Mucosa of rectum (tissue), 2 donors: ENCODE results near the gene TDRD7.

ENCODE experiments used
- H3K27ac ChIP-seq, 2 donors: one replicate each; pipeline ENCODE4 v1.7.0; 2013; ENCODE audit warnings: inconsistent platforms in 2 of 2, low read depth in 2 of 2, low read length in 2 of 2
- H3K27me3 ChIP-seq, 2 donors: one replicate each; pipeline ENCODE4 v1.7.0; 2013; ENCODE audit warnings: low read length in 2 of 2; ENCODE audit not compliant: control insufficient read depth in 2 of 2, insufficient read depth in 2 of 2
- H3K36me3 ChIP-seq, 2 donors: one replicate each; pipeline ENCODE4 v1.7.0; 2013; ENCODE audit warnings: low read length in 2 of 2; ENCODE audit not compliant: control insufficient read depth in 2 of 2, insufficient read depth in 2 of 2
- H3K4me1 ChIP-seq, 2 donors: one replicate each; pipeline ENCODE4 v1.7.0; 2013; ENCODE audit warnings: low read length in 2 of 2, mild to moderate bottlenecking in 1 of 2; ENCODE audit not compliant: control insufficient read depth in 2 of 2, insufficient read depth in 2 of 2
- H3K4me3 ChIP-seq, 2 donors: one replicate each; pipeline ENCODE4 v1.7.0; 2013; ENCODE audit warnings: low read length in 2 of 2
- H3K9ac ChIP-seq, 2 donors: one replicate each; pipeline ENCODE4 v1.7.0; 2013; ENCODE audit warnings: low read length in 2 of 2, low read depth in 1 of 2, mild to moderate bottlenecking in 1 of 2
- H3K9me3 ChIP-seq, 2 donors: one replicate each; pipeline ENCODE4 v1.7.0; 2013; ENCODE audit warnings: low read length in 2 of 2; ENCODE audit not compliant: control insufficient read depth in 2 of 2
- donor health status: healthy.
- donor health status: Normal muscosa, but diverticular disease.

TDRD7 gene

GRCh38 chr9:97398999-97399758 is 12.7 kb upstream of the TDRD7 start:
- Histone ChIP-seq H3K4me3 (no peak overlapping the region), H3K27ac (peak overlapping the region in 1 of 2 donors; percentile 38), H3K27me3 (no peaks in the 10 kb centered on the region), H3K36me3 (no peaks in the 10 kb centered on the region), H3K9me3 (peaks cover 2 to 4% of the 10 kb centered on the region in 2 donors), H3K9ac (no peak overlapping the region), H3K4me1 (peaks cover 0 to 8% of the 10 kb centered on the region in 2 donors)

DNA sequence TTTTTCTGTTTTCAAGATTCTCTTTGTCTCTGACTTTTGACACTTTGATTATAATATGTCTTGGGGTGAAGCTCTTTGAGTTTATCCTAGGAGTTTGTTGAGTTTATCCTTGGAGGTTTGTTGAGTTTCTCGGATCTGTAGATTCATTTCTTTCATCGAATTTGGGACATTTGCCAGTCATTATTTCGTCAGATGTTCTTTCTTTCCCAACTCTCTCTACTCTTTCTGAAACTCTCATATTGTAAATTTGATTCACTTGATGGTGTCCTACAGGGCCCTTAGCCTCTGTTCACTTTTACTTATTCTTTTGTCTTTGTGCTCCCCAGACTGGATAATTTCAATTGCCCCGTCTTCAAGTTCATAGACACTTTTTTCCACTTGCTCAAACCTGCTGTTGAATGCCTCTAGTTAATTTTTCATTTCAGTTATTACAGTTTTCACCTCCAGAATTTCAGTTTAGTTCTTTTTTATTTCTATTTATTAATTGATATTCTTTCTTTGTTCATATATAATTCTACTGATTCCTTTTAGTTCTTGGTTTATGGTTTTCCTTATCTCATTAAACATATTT is 8.1 kb upstream of the TDRD7 start:
- no peaks in the 10 kb centered on the region for H3K27me3 ChIP-seq
- no peaks in the 10 kb centered on the region for H3K36me3 ChIP-seq
- H3K4me1 ChIP-seq: peaks cover 22 to 36% of the 10 kb centered on the region in 2 donors
- peaks cover 2 to 4% of the 10 kb centered on the region in 2 donors for H3K9me3 ChIP-seq
- no peak overlapping the region for H3K9ac ChIP-seq
- no peak overlapping the region for H3K4me3 ChIP-seq
- no peak overlapping the region for H3K27ac ChIP-seq

GRCh38 chr9:97405551-97405950 is 6.3 kb upstream of the TDRD7 start:
- peak overlapping the region in 1 of 2 donors; percentile 34 for H3K4me3 ChIP-seq
- H3K9ac ChIP-seq: no peak overlapping the region
- H3K27me3 ChIP-seq: no peaks in the 10 kb centered on the region
- H3K9me3 ChIP-seq: peaks cover 2 to 4% of the 10 kb centered on the region in 2 donors
- peaks cover 22 to 30% of the 10 kb centered on the region in 2 donors for H3K4me1 ChIP-seq
- H3K36me3 ChIP-seq: no peaks in the 10 kb centered on the region
- H3K27ac ChIP-seq: peak overlapping the region; percentile 82 to 88

GRCh38 chr9:97406620-97407177 is 5.2 kb upstream of the TDRD7 start:
- H3K36me3 ChIP-seq: no peaks in the 10 kb centered on the region
- peak overlapping the region; percentile 19 to 40 for H3K4me3 ChIP-seq
- peak overlapping the region; percentile 82 to 88 for H3K27ac ChIP-seq
- H3K9me3 ChIP-seq: peaks cover 2 to 4% of the 10 kb centered on the region in 2 donors
- peak overlapping the region; percentile 20 to 66 for H3K9ac ChIP-seq
- peaks cover 26 to 35% of the 10 kb centered on the region in 2 donors for H3K4me1 ChIP-seq
- no peaks in the 10 kb centered on the region for H3K27me3 ChIP-seq

DNA sequence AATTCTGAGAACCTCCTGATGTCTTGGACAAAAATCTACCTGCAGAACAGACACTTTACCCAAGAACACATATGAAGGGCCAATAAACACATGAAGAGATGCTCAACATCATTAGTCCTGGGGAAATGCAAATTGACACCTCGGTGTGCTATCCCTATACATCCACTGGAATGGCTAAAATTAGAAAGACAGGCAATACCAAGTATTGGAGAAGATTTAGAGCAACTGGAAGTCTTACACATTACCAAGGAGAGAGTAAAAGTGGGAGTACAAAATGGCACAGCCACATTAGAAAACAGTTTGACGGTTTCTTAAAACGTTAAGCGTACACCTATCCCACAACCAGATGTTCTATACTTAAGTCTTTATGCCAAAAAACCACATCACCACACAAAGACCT is 3.3 kb upstream of the TDRD7 start:
- H3K9me3 ChIP-seq: peaks cover 2 to 4% of the 10 kb centered on the region in 2 donors
- H3K4me1 ChIP-seq: peaks cover 36 to 45% of the 10 kb centered on the region in 2 donors
- H3K27me3 ChIP-seq: no peaks in the 10 kb centered on the region
- no peak overlapping the region for H3K4me3 ChIP-seq
- H3K9ac ChIP-seq: no peak overlapping the region
- H3K36me3 ChIP-seq: no peaks in the 10 kb centered on the region
- no peak overlapping the region for H3K27ac ChIP-seq

DNA sequence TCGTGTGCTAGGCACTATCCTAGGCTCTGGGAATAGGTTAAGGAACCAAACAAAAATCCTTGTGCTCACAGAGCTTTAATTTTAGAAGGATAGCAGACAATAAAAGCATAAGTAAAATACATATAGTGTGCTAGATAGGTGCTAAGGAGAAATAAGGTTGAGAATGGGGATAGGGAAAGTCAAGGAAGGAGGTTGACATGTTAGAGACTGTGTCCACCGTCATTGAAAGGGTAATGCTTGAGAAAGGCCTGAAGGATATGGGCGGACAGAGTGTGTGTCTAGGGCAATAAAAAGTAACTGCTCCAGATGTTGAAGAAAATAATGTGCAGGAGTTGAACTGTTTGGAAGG is 482 bp upstream of the TDRD7 start:
- Histone ChIP-seq H3K4me3 (peak overlapping the region; percentile 68 to 78), H3K4me1 (peaks cover 28 to 30% of the 10 kb centered on the region in 2 donors), H3K27ac (peak overlapping the region; percentile 90 to 95), H3K9ac (peak overlapping the region; percentile 54 to 57), H3K27me3 (no peaks in the 10 kb centered on the region), H3K36me3 (no peaks in the 10 kb centered on the region), H3K9me3 (no peaks in the 10 kb centered on the region)

- Histone ChIP-seq H3K9me3 (no peaks in the 10 kb centered on the region), H3K27me3 (no peaks in the 10 kb centered on the region), H3K4me1 (peaks cover 18 to 21% of the 10 kb centered on the region in 2 donors), H3K4me3 (peak overlapping the region; percentile 85 to 90), H3K36me3 (no peaks in the 10 kb centered on the region), H3K9ac (peak overlapping the region; percentile 80 to 94), H3K27ac (peak overlapping the region; percentile 90 to 95)
Observed at GRCh38 chr9:97412626-97413385, 910 bp downstream of the TDRD7 start.

GRCh38 chr9:97413462-97413861 is 1.6 kb downstream of the TDRD7 start:
- H3K36me3 ChIP-seq: no peaks in the 10 kb centered on the region
- H3K27ac ChIP-seq: no peak overlapping the region
- H3K4me3 ChIP-seq: peak overlapping the region in 1 of 2 donors; percentile 90
- H3K9ac ChIP-seq: no peak overlapping the region
- peaks cover 22 to 23% of the 10 kb centered on the region in 2 donors for H3K4me1 ChIP-seq
- H3K27me3 ChIP-seq: no peaks in the 10 kb centered on the region
- H3K9me3 ChIP-seq: no peaks in the 10 kb centered on the region

GRCh38 chr9:97415146-97415545 is 3.2 kb downstream of the TDRD7 start:
- Histone ChIP-seq H3K36me3 (no peaks in the 10 kb centered on the region), H3K9me3 (no peaks in the 10 kb centered on the region), H3K4me3 (no peak overlapping the region), H3K27ac (no peak overlapping the region), H3K27me3 (no peaks in the 10 kb centered on the region), H3K4me1 (peaks cover 29 to 36% of the 10 kb centered on the region in 2 donors), H3K9ac (no peak overlapping the region)

- no peaks in the 10 kb centered on the region for H3K36me3 ChIP-seq
- H3K4me1 ChIP-seq: peaks cover 12 to 19% of the 10 kb centered on the region in 2 donors
- no peaks in the 10 kb centered on the region for H3K9me3 ChIP-seq
- no peak overlapping the region for H3K4me3 ChIP-seq
- H3K27ac ChIP-seq: peak overlapping the region; percentile 19 to 53
- H3K9ac ChIP-seq: no peak overlapping the region
- H3K27me3 ChIP-seq: no peaks in the 10 kb centered on the region
Observed at GRCh38 chr9:97418880-97419279, 7.0 kb downstream of the TDRD7 start.
